ENCODE data around the gene WFS1. TPM values are rescaled to one million over a fixed set of nuclear protein-coding genes. Genes with fewer than 3 reads are reported as not detected.

Gene WFS1, protein sequence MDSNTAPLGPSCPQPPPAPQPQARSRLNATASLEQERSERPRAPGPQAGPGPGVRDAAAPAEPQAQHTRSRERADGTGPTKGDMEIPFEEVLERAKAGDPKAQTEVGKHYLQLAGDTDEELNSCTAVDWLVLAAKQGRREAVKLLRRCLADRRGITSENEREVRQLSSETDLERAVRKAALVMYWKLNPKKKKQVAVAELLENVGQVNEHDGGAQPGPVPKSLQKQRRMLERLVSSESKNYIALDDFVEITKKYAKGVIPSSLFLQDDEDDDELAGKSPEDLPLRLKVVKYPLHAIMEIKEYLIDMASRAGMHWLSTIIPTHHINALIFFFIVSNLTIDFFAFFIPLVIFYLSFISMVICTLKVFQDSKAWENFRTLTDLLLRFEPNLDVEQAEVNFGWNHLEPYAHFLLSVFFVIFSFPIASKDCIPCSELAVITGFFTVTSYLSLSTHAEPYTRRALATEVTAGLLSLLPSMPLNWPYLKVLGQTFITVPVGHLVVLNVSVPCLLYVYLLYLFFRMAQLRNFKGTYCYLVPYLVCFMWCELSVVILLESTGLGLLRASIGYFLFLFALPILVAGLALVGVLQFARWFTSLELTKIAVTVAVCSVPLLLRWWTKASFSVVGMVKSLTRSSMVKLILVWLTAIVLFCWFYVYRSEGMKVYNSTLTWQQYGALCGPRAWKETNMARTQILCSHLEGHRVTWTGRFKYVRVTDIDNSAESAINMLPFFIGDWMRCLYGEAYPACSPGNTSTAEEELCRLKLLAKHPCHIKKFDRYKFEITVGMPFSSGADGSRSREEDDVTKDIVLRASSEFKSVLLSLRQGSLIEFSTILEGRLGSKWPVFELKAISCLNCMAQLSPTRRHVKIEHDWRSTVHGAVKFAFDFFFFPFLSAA
- 100 to 1,000 TPM in 2 of 4 donors, 10 to 100 TPM in 2; 95.7 to 137 (median 101) TPM for total RNA-seq

DNA sequence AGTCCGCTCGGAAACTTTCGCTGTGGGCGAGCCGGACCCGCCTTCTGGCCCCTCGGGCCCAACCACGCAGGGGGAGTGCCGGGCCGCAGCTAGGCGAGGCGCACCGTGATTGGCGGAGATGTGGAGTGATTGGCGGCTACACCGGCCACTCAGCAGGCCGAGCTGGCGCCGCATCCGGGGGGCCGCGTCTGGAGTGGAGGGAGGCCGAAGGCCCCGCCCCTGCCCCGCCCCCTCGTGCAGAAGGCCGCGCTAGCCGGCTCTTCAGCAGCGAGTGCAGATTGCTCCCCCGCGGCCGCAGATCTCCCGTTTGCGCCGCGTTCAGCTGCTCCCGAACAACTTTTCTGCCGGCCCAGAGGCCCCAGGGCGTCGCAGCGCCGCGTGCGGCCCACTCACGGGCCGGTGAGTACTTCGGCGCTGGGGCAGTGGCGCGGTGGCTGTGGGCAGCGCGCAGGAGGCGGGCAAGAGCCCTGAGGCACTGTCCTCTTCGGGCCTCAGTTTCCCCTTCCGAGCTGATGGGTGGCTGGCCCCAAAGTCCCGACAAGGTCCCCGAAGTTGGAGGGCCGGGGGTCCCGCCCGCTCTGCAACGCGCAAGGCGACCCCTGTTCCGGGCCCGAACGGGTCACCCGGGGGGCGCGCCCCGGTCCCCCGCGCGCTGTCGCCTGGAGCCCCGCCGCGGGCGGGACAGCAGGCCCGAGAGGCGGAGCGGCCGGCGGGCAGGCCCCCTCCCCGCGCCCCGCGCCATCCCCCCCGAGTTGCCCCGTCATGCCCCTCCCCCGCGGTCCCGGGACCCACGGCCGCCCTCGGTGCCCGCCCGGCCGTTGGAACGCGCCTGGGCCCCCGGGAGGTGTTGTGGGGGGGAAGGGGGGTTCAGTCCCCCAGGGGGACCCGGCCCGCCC is at the start of gene WFS1:
TSS of gene WFS1 (plus strand) at position 235 of the 896 bp plus-strand sequence. CDS start 7,606 bp downstream, outside the sequence.
- H3K27ac ChIP-seq = peak within 1 kb of the TSS; percentile 71 to 97 (median 94)
- TF ChIP-seq, protein P1, sequence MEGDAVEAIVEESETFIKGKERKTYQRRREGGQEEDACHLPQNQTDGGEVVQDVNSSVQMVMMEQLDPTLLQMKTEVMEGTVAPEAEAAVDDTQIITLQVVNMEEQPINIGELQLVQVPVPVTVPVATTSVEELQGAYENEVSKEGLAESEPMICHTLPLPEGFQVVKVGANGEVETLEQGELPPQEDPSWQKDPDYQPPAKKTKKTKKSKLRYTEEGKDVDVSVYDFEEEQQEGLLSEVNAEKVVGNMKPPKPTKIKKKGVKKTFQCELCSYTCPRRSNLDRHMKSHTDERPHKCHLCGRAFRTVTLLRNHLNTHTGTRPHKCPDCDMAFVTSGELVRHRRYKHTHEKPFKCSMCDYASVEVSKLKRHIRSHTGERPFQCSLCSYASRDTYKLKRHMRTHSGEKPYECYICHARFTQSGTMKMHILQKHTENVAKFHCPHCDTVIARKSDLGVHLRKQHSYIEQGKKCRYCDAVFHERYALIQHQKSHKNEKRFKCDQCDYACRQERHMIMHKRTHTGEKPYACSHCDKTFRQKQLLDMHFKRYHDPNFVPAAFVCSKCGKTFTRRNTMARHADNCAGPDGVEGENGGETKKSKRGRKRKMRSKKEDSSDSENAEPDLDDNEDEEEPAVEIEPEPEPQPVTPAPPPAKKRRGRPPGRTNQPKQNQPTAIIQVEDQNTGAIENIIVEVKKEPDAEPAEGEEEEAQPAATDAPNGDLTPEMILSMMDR (IDR thresholded peaks at IDR 0.05) = no peak
- TF ChIP-seq POLR2AphosphoS5 (IDR thresholded peaks at IDR 0.05) (peak; percentile 89), POLR2A (IDR thresholded peaks at IDR 0.05) (peak; percentile 82 to 88)
- peaks cover 6 to 55% (median 39%) of the 10 kb centered on the region in 3 donors for H3K4me1 ChIP-seq
- H3K9me3 ChIP-seq = no peaks in the 10 kb centered on the region
- no peaks in the 10 kb centered on the region for H3K27me3 ChIP-seq
- no peaks in the 10 kb centered on the region for H3K36me3 ChIP-seq
- ATAC-seq = peak; percentile 98
- no CpG with 5 or more reads among the region's 104 CpGs for WGBS, 2 donors (ENCODE audit: low coverage in 1 of 2)
- peak within 1 kb of the TSS; percentile 70 to 93 for H3K4me3 ChIP-seq

DNA sequence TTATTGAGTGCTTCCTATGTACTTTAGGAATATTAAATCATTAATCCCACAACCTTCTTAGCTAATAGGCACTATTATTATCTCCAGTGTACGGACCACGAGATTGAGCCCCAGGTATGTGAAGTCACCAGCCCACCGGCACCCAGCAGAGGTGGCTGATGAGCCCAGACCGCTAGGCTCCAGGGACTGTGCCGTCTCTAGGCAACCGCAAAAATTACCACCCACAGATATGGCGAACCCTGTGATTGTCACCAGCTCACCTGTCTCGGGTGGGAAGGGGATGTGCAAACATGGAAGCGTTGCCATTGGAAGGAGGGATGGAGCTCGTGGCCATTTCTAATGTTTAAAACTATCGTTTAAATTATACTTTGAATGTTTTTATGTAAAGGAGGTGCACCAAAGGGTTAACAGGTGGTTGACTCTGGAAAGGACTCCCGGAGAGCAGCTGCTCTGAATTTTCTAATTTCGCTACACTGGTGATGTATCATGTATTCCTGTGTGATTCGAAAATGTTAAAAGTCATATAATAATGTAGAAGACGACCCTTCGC is 48.3 kb upstream of the WFS1 start:
- Histone ChIP-seq H3K4me3 (peak overlapping the region in 1 of 2 donors; percentile 49), H3K9me3 (peaks cover 0 to 14% (median 0%) of the 10 kb centered on the region in 3 donors), H3K36me3 (no peaks in the 10 kb centered on the region), H3K4me1 (peaks cover 0 to 11% (median 3%) of the 10 kb centered on the region in 3 donors), H3K27me3 (peaks cover 70% of the 10 kb centered on the region), H3K27ac (no peak overlapping the region)
- no peak for ATAC-seq
- TF ChIP-seq, protein P1 (IDR thresholded peaks at IDR 0.05) = no peak
- 3% methylated on average over 7 of the region's 16 CpGs for WGBS, 2 donors (ENCODE audit: low coverage in 1 of 2)

DNA sequence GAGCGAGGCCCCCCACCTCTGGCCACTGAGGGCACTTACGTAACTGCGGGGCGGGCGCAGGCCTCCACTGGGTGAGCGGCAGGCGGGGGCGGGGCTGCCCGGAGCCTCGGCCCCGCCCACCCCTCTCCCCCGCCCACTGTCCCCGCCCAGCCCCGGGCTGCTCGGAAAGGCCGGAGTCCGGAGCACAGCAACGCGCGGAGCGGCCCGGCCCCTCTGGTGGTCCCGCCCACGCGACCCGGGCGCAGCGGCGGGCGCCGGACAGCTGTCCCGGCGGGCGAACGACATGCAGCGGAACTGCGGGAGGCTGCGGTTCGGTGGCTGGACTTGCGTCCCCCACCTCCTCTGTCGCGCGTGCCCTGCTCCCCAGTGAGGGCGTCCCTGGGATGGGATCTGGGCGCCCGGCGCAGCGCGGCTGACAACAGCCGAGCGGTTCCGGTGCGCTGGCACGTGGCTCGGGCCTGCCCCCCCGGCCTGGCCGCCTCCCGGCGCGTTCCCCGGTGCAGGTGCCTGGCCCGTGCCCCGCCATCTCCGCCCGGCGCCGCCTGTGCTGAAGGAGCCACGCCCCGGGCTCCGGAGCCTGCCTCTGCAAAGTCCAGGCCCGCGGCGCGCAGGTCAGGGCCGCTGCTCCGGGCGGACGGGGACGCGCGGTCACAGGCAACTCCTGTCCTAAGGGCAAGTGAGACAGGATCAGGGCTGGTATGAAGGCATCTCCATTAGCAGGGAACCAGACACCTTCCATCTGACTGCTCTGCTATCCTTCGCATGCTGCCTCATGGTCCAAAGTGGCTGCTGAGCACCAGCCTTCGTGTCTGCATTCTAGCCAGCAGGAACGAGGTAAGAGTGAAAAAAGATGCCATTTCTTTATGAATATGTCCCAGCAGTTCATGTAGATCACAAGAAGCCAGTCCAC is 47.5 kb upstream of the WFS1 start:
- Histone ChIP-seq H3K4me1 (peaks cover 0 to 11% (median 3%) of the 10 kb centered on the region in 3 donors), H3K27me3 (peaks cover 78% of the 10 kb centered on the region), H3K27ac (no peak overlapping the region), H3K36me3 (no peaks in the 10 kb centered on the region), H3K9me3 (peaks cover 0 to 14% (median 0%) of the 10 kb centered on the region in 3 donors), H3K4me3 (peak overlapping the region in 1 of 2 donors; percentile 49)
- TF ChIP-seq EP300 (IDR thresholded peaks at IDR 0.05) (no peak), POLR2A (IDR thresholded peaks at IDR 0.05) (no peak)
- TF ChIP-seq, protein P1 (IDR thresholded peaks at IDR 0.05) = no peak
- ATAC-seq = peak; percentile 76
- 0% methylated on average over 5 of the region's 84 CpGs; no CpG with 5 or more reads in 1 of the 2 donors for WGBS, 2 donors (ENCODE audit: low coverage in 1 of 2)
